ENCODE measurements around the gene HRCT1. TPM values are rescaled to one million over a fixed set of nuclear protein-coding genes. Genes with fewer than 3 reads are reported as not detected.

Gene HRCT1
- total RNA-seq, 1 experiment from 2014 or later = not detected

GRCh38 chr9:35928591-35929452, 22.8 kb downstream of the HRCT1 start:
- ChIA-PET POLR2A (ENCODE audit: low non-redundant PET) (no interaction called here), CTCF (no interaction called here)
- Histone ChIP-seq H3K4me3 (ENCODE audit: low read depth, low read length, poor library complexity, severe bottlenecking) (no peak overlapping the region), H3K4me1 (ENCODE audit: insufficient read depth, low read length, poor library complexity, severe bottlenecking) (no peaks in the 10 kb centered on the region), H3K27ac (ENCODE audit: low read depth, low read length, poor library complexity, severe bottlenecking) (no peak overlapping the region), H3K36me3 (ENCODE audit: insufficient read depth, low read length, poor library complexity, severe bottlenecking) (no peaks in the 10 kb centered on the region), H3K9me3 (ENCODE audit: low read depth, low read length, poor library complexity, severe bottlenecking) (no peaks in the 10 kb centered on the region), H3K27me3 (replicated peaks; ENCODE audit: insufficient read depth, low read depth, low read length, poor library complexity) (no peaks in the 10 kb centered on the region)
- no peak for TF ChIP-seq EZH2 (IDR thresholded peaks at IDR 0.05; ENCODE audit: borderline replicate concordance, low read depth, low read length, poor library complexity, severe bottlenecking)
- no peak for TF ChIP-seq CTCF (conservative IDR thresholded peaks at IDR 0.05; ENCODE audit: low read depth, low read length)
- no peak for DNase-seq (ENCODE audit: low spot score)
- BruUV-seq (replicated peaks) = no TSS peak
- intact Hi-C loops (cut with micrococcal nuclease; ENCODE audit: unreplicated experiment) = no loop called here

DNA sequence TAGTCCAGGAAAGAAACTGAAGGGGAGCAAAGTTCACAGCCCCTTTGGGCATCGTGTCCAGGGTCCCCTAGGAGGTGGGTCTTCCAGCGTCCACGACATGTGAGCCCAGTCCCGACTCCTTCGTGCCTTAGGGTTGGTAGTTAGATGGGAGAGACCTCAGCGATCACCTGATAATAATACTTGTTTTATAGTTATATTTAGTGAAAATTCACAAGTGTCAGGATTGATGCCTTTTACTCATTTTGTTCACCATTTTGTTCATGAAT, 23.4 kb downstream of the HRCT1 start:
- H3K4me3 ChIP-seq (ENCODE audit: low read depth, low read length, poor library complexity, severe bottlenecking) = no peak overlapping the region
- no peak for TF ChIP-seq CTCF (conservative IDR thresholded peaks at IDR 0.05; ENCODE audit: low read depth, low read length)
- no peak for TF ChIP-seq EZH2 (IDR thresholded peaks at IDR 0.05; ENCODE audit: borderline replicate concordance, low read depth, low read length, poor library complexity, severe bottlenecking)
- no TSS peak for BruUV-seq (replicated peaks)
- H3K9me3 ChIP-seq (ENCODE audit: low read depth, low read length, poor library complexity, severe bottlenecking) = no peaks in the 10 kb centered on the region
- H3K36me3 ChIP-seq (ENCODE audit: insufficient read depth, low read length, poor library complexity, severe bottlenecking) = no peaks in the 10 kb centered on the region
- intact Hi-C loops (cut with micrococcal nuclease; ENCODE audit: unreplicated experiment) = no loop called here
- ChIA-PET POLR2A (ENCODE audit: low non-redundant PET) (interaction anchor here (0.7 kb wide), 1 partner anchor 52 kb away, joined by 4 read pairs; no protein-coding TSS in a partner anchor), CTCF (no interaction called here)
- no peaks in the 10 kb centered on the region for H3K4me1 ChIP-seq (ENCODE audit: insufficient read depth, low read length, poor library complexity, severe bottlenecking)
- no peak overlapping the region for H3K27ac ChIP-seq (ENCODE audit: low read depth, low read length, poor library complexity, severe bottlenecking)
- no peak for DNase-seq (ENCODE audit: low spot score)
- H3K27me3 ChIP-seq (replicated peaks; ENCODE audit: insufficient read depth, low read depth, low read length, poor library complexity) = no peaks in the 10 kb centered on the region

- H3K27ac ChIP-seq (ENCODE audit: low read depth, low read length, poor library complexity, severe bottlenecking) = no peak overlapping the region
- BruUV-seq (replicated peaks) = no TSS peak
- no peak overlapping the region for H3K4me3 ChIP-seq (ENCODE audit: low read depth, low read length, poor library complexity, severe bottlenecking)
- CTCF ChIA-PET = no interaction called here
- no peak for DNase-seq (ENCODE audit: low spot score)
- no peaks in the 10 kb centered on the region for H3K27me3 ChIP-seq (replicated peaks; ENCODE audit: insufficient read depth, low read depth, low read length, poor library complexity)
- intact Hi-C loops (cut with micrococcal nuclease; ENCODE audit: unreplicated experiment) = no loop called here
- H3K36me3 ChIP-seq (ENCODE audit: insufficient read depth, low read length, poor library complexity, severe bottlenecking) = no peaks in the 10 kb centered on the region
- H3K4me1 ChIP-seq (ENCODE audit: insufficient read depth, low read length, poor library complexity, severe bottlenecking) = no peaks in the 10 kb centered on the region
- POLR2A ChIA-PET (ENCODE audit: low non-redundant PET) = no interaction called here
- no peaks in the 10 kb centered on the region for H3K9me3 ChIP-seq (ENCODE audit: low read depth, low read length, poor library complexity, severe bottlenecking)
- no peak for TF ChIP-seq CTCF (conservative IDR thresholded peaks at IDR 0.05; ENCODE audit: low read depth, low read length)
- no peak for TF ChIP-seq EZH2 (IDR thresholded peaks at IDR 0.05; ENCODE audit: borderline replicate concordance, low read depth, low read length, poor library complexity, severe bottlenecking)
Measured at GRCh38 chr9:35930521-35930920, 24.5 kb downstream of the HRCT1 start.
